Suppressor macrophage treated with lipopolysaccharide for 4 hours (primary cell): ENCODE data around the gene DBNDD2.

Source experiments
- DNase-seq: peaks from one replicate; pipeline ENCODE4 v3.0.0-alpha.2; 2020

The DBNDD2 gene

GRCh38 chr20:45452772-45453691 lies 44.9 kb downstream of the DBNDD2 start:
- peak; percentile 58 for DNase-seq

- DNase-seq = no peak
These were observed 48.5 kb downstream of the DBNDD2 start for GRCh38 chr20:45456632-45457031.

GRCh38 chr20:45459606-45460005 lies 51.5 kb downstream of the DBNDD2 start:
- no peak for DNase-seq
